MM.1S (cell line): ENCODE measurements around the gene SLC43A3.

Experiments
- DNase-seq: peaks from one replicate; pipeline ENCODE4 v3.0.0-alpha.2; 2015
- H2AFZ ChIP-seq: fragments of 300-600 bp; sonication (generic); 2 replicates; pipeline ENCODE4 v1.6.0; 2016; ENCODE audit warnings: antibody characterized with exemption, low read length
- H3F3A ChIP-seq: fragments of 300-600 bp; sonication (generic); 2 replicates; pipeline ENCODE4 v1.6.1; 2016; ENCODE audit warnings: mild to moderate bottlenecking, antibody characterized with exemption, low read length, moderate library complexity, mixed read lengths; ENCODE audit not compliant: insufficient read depth
- H3K27ac ChIP-seq: fragments of 300-600 bp; sonication (generic); 2 replicates; pipeline ENCODE4 v1.5.1; 2016; ENCODE audit warnings: mild to moderate bottlenecking, low read length
- H3K27me3 ChIP-seq: fragments of 300-600 bp; sonication (generic); replicated peaks from 2 replicates; pipeline ENCODE4 v1.6.0; 2016; ENCODE audit warnings: low read length; ENCODE audit not compliant: insufficient read depth
- H3K36me3 ChIP-seq: fragments of 300-600 bp; sonication (generic); replicated peaks from 2 replicates; pipeline ENCODE4 v1.6.1; 2016; ENCODE audit warnings: mild to moderate bottlenecking, low read length, mixed read lengths; ENCODE audit not compliant: insufficient read depth
- H3K4me1 ChIP-seq: fragments of 300-600 bp; sonication (generic); 2 replicates; pipeline ENCODE4 v1.6.1; 2016; ENCODE audit warnings: low read length, mixed read lengths
- H3K4me2 ChIP-seq: fragments of 300-600 bp; sonication (generic); 2 replicates; pipeline ENCODE4 v1.6.0; 2016; ENCODE audit warnings: low read depth, low read length
- H3K4me3 ChIP-seq: fragments of 300-600 bp; sonication (generic); 2 replicates; pipeline ENCODE4 v1.5.1; 2016; ENCODE audit warnings: low read length, mixed read lengths
- H3K79me2 ChIP-seq: fragments of 300-600 bp; sonication (generic); 2 replicates; pipeline ENCODE4 v1.6.1; 2016; ENCODE audit warnings: mixed run types, low read length, mixed read lengths
- H3K9ac ChIP-seq: fragments of 300-600 bp; sonication (generic); 2 replicates; pipeline ENCODE4 v1.6.1; 2016; ENCODE audit warnings: low read length, mixed read lengths
- H3K9me2 ChIP-seq: fragments of 300-600 bp; sonication (generic); replicated peaks from 2 replicates; pipeline ENCODE4 v1.6.1; 2016; ENCODE audit warnings: mild to moderate bottlenecking, low read length, mixed read lengths; ENCODE audit not compliant: insufficient read depth
- H3K9me3 ChIP-seq: fragments of 300-600 bp; sonication (generic); replicated peaks from 2 replicates; pipeline ENCODE4 v1.6.1; 2016; ENCODE audit warnings: mild to moderate bottlenecking, low read length, mixed read lengths; ENCODE audit not compliant: insufficient read depth
- H4K20me1 ChIP-seq: fragments of 300-600 bp; sonication (generic); 2 replicates; pipeline ENCODE4 v1.6.1; 2016; ENCODE audit warnings: mild to moderate bottlenecking, low read length, moderate library complexity, mixed read lengths; ENCODE audit not compliant: insufficient read depth
- CTCF ChIP-seq: fragments of 300-600 bp; sonication (generic); IDR thresholded peaks from 2 replicates; pipeline ENCODE4 v1.5.1; 2016; ENCODE audit warnings: antibody characterized with exemption, low read length, mixed read lengths
- EZH2 ChIP-seq: fragments of 300-600 bp; sonication (generic); optimal IDR thresholded peaks from 2 replicates; pipeline ENCODE3; 2017; ENCODE audit warnings: low read depth, mild to moderate bottlenecking, antibody characterized with exemption, low read length, mixed read lengths
- EZH2phosphoT487 ChIP-seq: fragments of 300-600 bp; sonication (generic); IDR thresholded peaks from 2 replicates; pipeline ENCODE4 v1.6.1; 2018; ENCODE audit warnings: antibody characterized with exemption, low read length

The SLC43A3 gene

GRCh38 chr11:57391111-57391510 lies 35.8 kb downstream of the SLC43A3 start:
- TF ChIP-seq EZH2phosphoT487, result no peak
- no peaks in the 10 kb centered on the region for H3F3A ChIP-seq
- DNase-seq, result no peak
- H3K36me3 ChIP-seq, result no peaks in the 10 kb centered on the region
- H3K79me2 ChIP-seq, result no peaks in the 10 kb centered on the region
- H3K27me3 ChIP-seq, result no peaks in the 10 kb centered on the region
- H3K9ac ChIP-seq, result no peak overlapping the region
- no peak overlapping the region for H2AFZ ChIP-seq
- H3K4me1 ChIP-seq, result no peaks in the 10 kb centered on the region
- H3K9me2 ChIP-seq, result no peaks in the 10 kb centered on the region
- no peak overlapping the region for H3K4me2 ChIP-seq
- no peak overlapping the region for H3K4me3 ChIP-seq
- H3K27ac ChIP-seq, result no peak overlapping the region
- no peaks in the 10 kb centered on the region for H4K20me1 ChIP-seq
- no peaks in the 10 kb centered on the region for H3K9me3 ChIP-seq

GRCh38 chr11:57390535-57390934 lies 36.4 kb downstream of the SLC43A3 start, which contains the start of gene PRG2:
PRG2 (minus strand) TSS chr11:57390650; CDS start chr11:57389944, 706 bp downstream.
- DNase-seq, result no peak
- Histone ChIP-seq H3F3A (no peaks in the 10 kb centered on the region), H4K20me1 (no peaks in the 10 kb centered on the region), H3K9ac (no peak within 1 kb of the TSS), H3K9me3 (no peaks in the 10 kb centered on the region), H3K27me3 (no peaks in the 10 kb centered on the region), H3K9me2 (no peaks in the 10 kb centered on the region), H3K79me2 (no peaks in the 10 kb centered on the region), H3K27ac (no peak within 1 kb of the TSS), H3K4me2 (no peak within 1 kb of the TSS), H2AFZ (no peak within 1 kb of the TSS), H3K36me3 (no peaks in the 10 kb centered on the region), H3K4me1 (no peaks in the 10 kb centered on the region), H3K4me3 (no peak within 1 kb of the TSS)
- TF ChIP-seq EZH2phosphoT487 (no peak), EZH2 (no peak), CTCF (no peak)

GRCh38 chr11:57387289-57388030 lies 39.5 kb downstream of the SLC43A3 start:
- no peaks in the 10 kb centered on the region for H3K9me3 ChIP-seq
- H2AFZ ChIP-seq, result no peak overlapping the region
- H3K27ac ChIP-seq, result no peak overlapping the region
- H3K9me2 ChIP-seq, result no peaks in the 10 kb centered on the region
- no peak overlapping the region for H3K4me3 ChIP-seq
- H3K79me2 ChIP-seq, result no peaks in the 10 kb centered on the region
- no peak for TF ChIP-seq CTCF
- TF ChIP-seq EZH2phosphoT487, result no peak
- TF ChIP-seq EZH2, result no peak
- DNase-seq, result no peak
- H3K9ac ChIP-seq, result no peak overlapping the region
- H3K27me3 ChIP-seq, result no peaks in the 10 kb centered on the region
- H3F3A ChIP-seq, result no peaks in the 10 kb centered on the region
- no peaks in the 10 kb centered on the region for H4K20me1 ChIP-seq
- H3K4me2 ChIP-seq, result no peak overlapping the region
- H3K36me3 ChIP-seq, result no peaks in the 10 kb centered on the region
- no peaks in the 10 kb centered on the region for H3K4me1 ChIP-seq
